MM.1S (cell line): Measurements from ENCODE around the gene ALDH2.

Source experiments
- DNase-seq: peaks from one replicate; pipeline ENCODE4 v3.0.0-alpha.2; 2015
- H2AFZ ChIP-seq: fragments of 300-600 bp; sonication (generic); 2 replicates; pipeline ENCODE4 v1.6.0; 2016; ENCODE audit warnings: antibody characterized with exemption, low read length
- H3F3A ChIP-seq: fragments of 300-600 bp; sonication (generic); 2 replicates; pipeline ENCODE4 v1.6.1; 2016; ENCODE audit warnings: mild to moderate bottlenecking, antibody characterized with exemption, low read length, moderate library complexity, mixed read lengths; ENCODE audit not compliant: insufficient read depth
- H3K27ac ChIP-seq: fragments of 300-600 bp; sonication (generic); 2 replicates; pipeline ENCODE4 v1.5.1; 2016; ENCODE audit warnings: mild to moderate bottlenecking, low read length
- H3K27me3 ChIP-seq: fragments of 300-600 bp; sonication (generic); replicated peaks from 2 replicates; pipeline ENCODE4 v1.6.0; 2016; ENCODE audit warnings: low read length; ENCODE audit not compliant: insufficient read depth
- H3K36me3 ChIP-seq: fragments of 300-600 bp; sonication (generic); replicated peaks from 2 replicates; pipeline ENCODE4 v1.6.1; 2016; ENCODE audit warnings: mild to moderate bottlenecking, low read length, mixed read lengths; ENCODE audit not compliant: insufficient read depth
- H3K4me1 ChIP-seq: fragments of 300-600 bp; sonication (generic); 2 replicates; pipeline ENCODE4 v1.6.1; 2016; ENCODE audit warnings: low read length, mixed read lengths
- H3K4me2 ChIP-seq: fragments of 300-600 bp; sonication (generic); 2 replicates; pipeline ENCODE4 v1.6.0; 2016; ENCODE audit warnings: low read depth, low read length
- H3K4me3 ChIP-seq: fragments of 300-600 bp; sonication (generic); 2 replicates; pipeline ENCODE4 v1.5.1; 2016; ENCODE audit warnings: low read length, mixed read lengths
- H3K79me2 ChIP-seq: fragments of 300-600 bp; sonication (generic); 2 replicates; pipeline ENCODE4 v1.6.1; 2016; ENCODE audit warnings: mixed run types, low read length, mixed read lengths
- H3K9ac ChIP-seq: fragments of 300-600 bp; sonication (generic); 2 replicates; pipeline ENCODE4 v1.6.1; 2016; ENCODE audit warnings: low read length, mixed read lengths
- H3K9me2 ChIP-seq: fragments of 300-600 bp; sonication (generic); replicated peaks from 2 replicates; pipeline ENCODE4 v1.6.1; 2016; ENCODE audit warnings: mild to moderate bottlenecking, low read length, mixed read lengths; ENCODE audit not compliant: insufficient read depth
- H3K9me3 ChIP-seq: fragments of 300-600 bp; sonication (generic); replicated peaks from 2 replicates; pipeline ENCODE4 v1.6.1; 2016; ENCODE audit warnings: mild to moderate bottlenecking, low read length, mixed read lengths; ENCODE audit not compliant: insufficient read depth
- H4K20me1 ChIP-seq: fragments of 300-600 bp; sonication (generic); 2 replicates; pipeline ENCODE4 v1.6.1; 2016; ENCODE audit warnings: mild to moderate bottlenecking, low read length, moderate library complexity, mixed read lengths; ENCODE audit not compliant: insufficient read depth
- CTCF ChIP-seq: fragments of 300-600 bp; sonication (generic); IDR thresholded peaks from 2 replicates; pipeline ENCODE4 v1.5.1; 2016; ENCODE audit warnings: antibody characterized with exemption, low read length, mixed read lengths
- EZH2 ChIP-seq: fragments of 300-600 bp; sonication (generic); optimal IDR thresholded peaks from 2 replicates; pipeline ENCODE3; 2017; ENCODE audit warnings: low read depth, mild to moderate bottlenecking, antibody characterized with exemption, low read length, mixed read lengths
- EZH2phosphoT487 ChIP-seq: fragments of 300-600 bp; sonication (generic); IDR thresholded peaks from 2 replicates; pipeline ENCODE4 v1.6.1; 2018; ENCODE audit warnings: antibody characterized with exemption, low read length

ALDH2 gene

DNA sequence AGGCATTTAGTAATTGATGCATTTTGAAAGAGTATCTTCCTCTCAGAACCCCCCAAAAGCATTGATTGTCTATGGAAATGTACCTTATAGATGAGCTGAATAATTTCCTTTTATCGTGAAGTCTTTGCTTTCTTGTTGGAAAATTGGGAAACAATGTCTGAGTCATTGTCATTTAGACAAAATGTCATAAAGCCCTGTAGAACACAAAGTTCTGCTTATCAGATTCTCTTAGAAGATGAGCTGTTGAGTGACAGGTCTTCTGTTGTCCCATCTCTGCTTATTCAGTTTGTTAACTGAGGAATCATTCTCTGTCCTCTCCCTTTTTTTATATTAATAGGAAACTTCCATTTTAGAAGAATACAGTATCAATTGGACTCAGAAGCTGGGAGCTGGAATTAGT, 98.2 kb downstream of the ALDH2 start:
- H3K9ac ChIP-seq: no peak overlapping the region

More for the DNA sequence above, 98.2 kb downstream of the ALDH2 start:
- Histone ChIP-seq H3K79me2 (peaks cover 28% of the 10 kb centered on the region), H3K36me3 (no peaks in the 10 kb centered on the region), H3K27ac (no peak overlapping the region), H3K4me2 (no peak overlapping the region), H3K4me1 (no peaks in the 10 kb centered on the region), H3K9me3 (no peaks in the 10 kb centered on the region), H4K20me1 (no peaks in the 10 kb centered on the region), H3K27me3 (no peaks in the 10 kb centered on the region), H3K9me2 (no peaks in the 10 kb centered on the region), H3F3A (no peaks in the 10 kb centered on the region), H3K4me3 (no peak overlapping the region), H2AFZ (no peak overlapping the region)
- no peak for DNase-seq
- TF ChIP-seq EZH2 (no peak), CTCF (no peak), EZH2phosphoT487 (no peak)
